ENCODE measurements around the gene FECH. TPM values are rescaled to one million over a fixed set of nuclear protein-coding genes. Genes with fewer than 3 reads are reported as not detected.

FECH gene
- total RNA-seq, 2 donors from 2014 or later, result 27.6 to 31.7 TPM

GRCh38 chr18:57587098-57587661 is 678 bp upstream of the FECH start:
- peak overlapping the region; percentile 75 for H3K4me3 Mint-ChIP-seq
- TF ChIP-seq, protein P1, sequence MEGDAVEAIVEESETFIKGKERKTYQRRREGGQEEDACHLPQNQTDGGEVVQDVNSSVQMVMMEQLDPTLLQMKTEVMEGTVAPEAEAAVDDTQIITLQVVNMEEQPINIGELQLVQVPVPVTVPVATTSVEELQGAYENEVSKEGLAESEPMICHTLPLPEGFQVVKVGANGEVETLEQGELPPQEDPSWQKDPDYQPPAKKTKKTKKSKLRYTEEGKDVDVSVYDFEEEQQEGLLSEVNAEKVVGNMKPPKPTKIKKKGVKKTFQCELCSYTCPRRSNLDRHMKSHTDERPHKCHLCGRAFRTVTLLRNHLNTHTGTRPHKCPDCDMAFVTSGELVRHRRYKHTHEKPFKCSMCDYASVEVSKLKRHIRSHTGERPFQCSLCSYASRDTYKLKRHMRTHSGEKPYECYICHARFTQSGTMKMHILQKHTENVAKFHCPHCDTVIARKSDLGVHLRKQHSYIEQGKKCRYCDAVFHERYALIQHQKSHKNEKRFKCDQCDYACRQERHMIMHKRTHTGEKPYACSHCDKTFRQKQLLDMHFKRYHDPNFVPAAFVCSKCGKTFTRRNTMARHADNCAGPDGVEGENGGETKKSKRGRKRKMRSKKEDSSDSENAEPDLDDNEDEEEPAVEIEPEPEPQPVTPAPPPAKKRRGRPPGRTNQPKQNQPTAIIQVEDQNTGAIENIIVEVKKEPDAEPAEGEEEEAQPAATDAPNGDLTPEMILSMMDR (conservative IDR thresholded peaks at IDR 0.05), result no peak
- Histone ChIP-seq H3K27me3 (ENCODE audit: control insufficient read depth, insufficient read depth, low read length, poor library complexity, severe bottlenecking) (no peaks in the 10 kb centered on the region), H3K4me3 (ENCODE audit: low read length) (peak overlapping the region; percentile 90), H3K9me3 (ENCODE audit: control insufficient read depth, low read length) (no peaks in the 10 kb centered on the region), H3K4me1 (ENCODE audit: control insufficient read depth, insufficient read depth, low read length) (peaks cover 12% of the 10 kb centered on the region), H3K9ac (ENCODE audit: extremely low read depth, low read length, poor library complexity, severe bottlenecking) (no peak overlapping the region), H3K27ac (ENCODE audit: low read depth, low read length) (no peak overlapping the region), H3K36me3 (ENCODE audit: control insufficient read depth, insufficient read depth, low read length) (peaks cover 2% of the 10 kb centered on the region)
- peak overlapping the region; percentile 88 for H3K27ac Mint-ChIP-seq
- H3K36me3 Mint-ChIP-seq (ENCODE audit: low read depth), result peaks cover 6% of the 10 kb centered on the region
- 94 to 100% methylated on average over 6 to 12 of the region's 12 CpGs for WGBS, 2 experiments (ENCODE audit: insufficient coverage in 1 of 2, insufficient read length in 1 of 2)
- peaks cover 28% of the 10 kb centered on the region for H3K4me1 Mint-ChIP-seq
- H3K27me3 Mint-ChIP-seq (ENCODE audit: insufficient read depth), result no peaks in the 10 kb centered on the region
- no peaks in the 10 kb centered on the region for H3K9me3 Mint-ChIP-seq
- no peak for DNase-seq

- Mint-ChIP-seq H3K27me3 (ENCODE audit: insufficient read depth) (no peaks in the 10 kb centered on the region), H3K9me3 (no peaks in the 10 kb centered on the region), H3K27ac (peak overlapping the region; percentile 72), H3K4me1 (peaks cover 26% of the 10 kb centered on the region), H3K4me3 (peak overlapping the region; percentile 75), H3K36me3 (ENCODE audit: low read depth) (peaks cover 13% of the 10 kb centered on the region)
- H3K27ac ChIP-seq (ENCODE audit: low read depth, low read length), result no peak overlapping the region
- peak overlapping the region; percentile 60 for H3K9ac ChIP-seq (ENCODE audit: extremely low read depth, low read length, poor library complexity, severe bottlenecking)
- no peaks in the 10 kb centered on the region for H3K9me3 ChIP-seq (ENCODE audit: control insufficient read depth, low read length)
- WGBS, 2 experiments (ENCODE audit: insufficient coverage in 1 of 2, insufficient read length in 1 of 2), result 35 to 38% methylated on average over 3 to 8 of the region's 8 CpGs
- peaks cover 12% of the 10 kb centered on the region for H3K4me1 ChIP-seq (ENCODE audit: control insufficient read depth, insufficient read depth, low read length)
- peaks cover 5% of the 10 kb centered on the region for H3K36me3 ChIP-seq (ENCODE audit: control insufficient read depth, insufficient read depth, low read length)
- no peak for DNase-seq
- TF ChIP-seq, protein P1 (conservative IDR thresholded peaks at IDR 0.05), result no peak
- peak overlapping the region; percentile 90 for H3K4me3 ChIP-seq (ENCODE audit: low read length)
- no peaks in the 10 kb centered on the region for H3K27me3 ChIP-seq (ENCODE audit: control insufficient read depth, insufficient read depth, low read length, poor library complexity, severe bottlenecking)
Observed at GRCh38 chr18:57585855-57586250, 649 bp downstream of the FECH start.

DNA sequence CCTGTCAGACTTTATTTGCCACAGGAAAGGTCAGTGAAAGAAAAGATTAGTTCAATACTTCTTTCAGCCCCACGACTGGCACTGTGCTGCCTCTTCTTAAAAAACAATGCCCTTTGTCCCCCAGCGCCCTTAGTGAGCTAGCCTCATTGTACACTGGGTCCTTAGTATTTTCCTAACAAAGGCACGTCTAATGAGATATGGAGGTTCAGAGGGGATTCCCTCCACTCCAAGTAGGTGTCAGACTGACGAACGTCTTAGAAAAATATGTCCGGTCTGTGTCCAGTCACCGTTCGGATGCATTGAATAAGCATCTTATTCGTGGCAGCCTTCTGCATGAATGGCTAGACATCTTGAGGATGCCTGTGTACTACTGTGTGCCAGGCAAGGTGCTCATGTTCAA is 1.1 kb downstream of the FECH start:
- TF ChIP-seq, protein P1 (conservative IDR thresholded peaks at IDR 0.05), result no peak
- Histone ChIP-seq H3K9ac (ENCODE audit: extremely low read depth, low read length, poor library complexity, severe bottlenecking) (no peak overlapping the region), H3K27ac (ENCODE audit: low read depth, low read length) (no peak overlapping the region), H3K4me1 (ENCODE audit: control insufficient read depth, insufficient read depth, low read length) (peaks cover 12% of the 10 kb centered on the region), H3K27me3 (ENCODE audit: control insufficient read depth, insufficient read depth, low read length, poor library complexity, severe bottlenecking) (no peaks in the 10 kb centered on the region), H3K36me3 (ENCODE audit: control insufficient read depth, insufficient read depth, low read length) (peaks cover 5% of the 10 kb centered on the region), H3K9me3 (ENCODE audit: control insufficient read depth, low read length) (no peaks in the 10 kb centered on the region), H3K4me3 (ENCODE audit: low read length) (peak overlapping the region; percentile 90)
- 86 to 90% methylated on average over 9 of the region's 9 CpGs for WGBS, 2 experiments (ENCODE audit: insufficient coverage in 1 of 2, insufficient read length in 1 of 2)
- Mint-ChIP-seq H3K27me3 (ENCODE audit: insufficient read depth) (no peaks in the 10 kb centered on the region), H3K4me3 (peak overlapping the region; percentile 75), H3K4me1 (peaks cover 26% of the 10 kb centered on the region), H3K27ac (no peak overlapping the region), H3K9me3 (no peaks in the 10 kb centered on the region), H3K36me3 (ENCODE audit: low read depth) (peaks cover 13% of the 10 kb centered on the region)
- no peak for DNase-seq
